Measurements from ENCODE around the gene USP3.

DNA sequence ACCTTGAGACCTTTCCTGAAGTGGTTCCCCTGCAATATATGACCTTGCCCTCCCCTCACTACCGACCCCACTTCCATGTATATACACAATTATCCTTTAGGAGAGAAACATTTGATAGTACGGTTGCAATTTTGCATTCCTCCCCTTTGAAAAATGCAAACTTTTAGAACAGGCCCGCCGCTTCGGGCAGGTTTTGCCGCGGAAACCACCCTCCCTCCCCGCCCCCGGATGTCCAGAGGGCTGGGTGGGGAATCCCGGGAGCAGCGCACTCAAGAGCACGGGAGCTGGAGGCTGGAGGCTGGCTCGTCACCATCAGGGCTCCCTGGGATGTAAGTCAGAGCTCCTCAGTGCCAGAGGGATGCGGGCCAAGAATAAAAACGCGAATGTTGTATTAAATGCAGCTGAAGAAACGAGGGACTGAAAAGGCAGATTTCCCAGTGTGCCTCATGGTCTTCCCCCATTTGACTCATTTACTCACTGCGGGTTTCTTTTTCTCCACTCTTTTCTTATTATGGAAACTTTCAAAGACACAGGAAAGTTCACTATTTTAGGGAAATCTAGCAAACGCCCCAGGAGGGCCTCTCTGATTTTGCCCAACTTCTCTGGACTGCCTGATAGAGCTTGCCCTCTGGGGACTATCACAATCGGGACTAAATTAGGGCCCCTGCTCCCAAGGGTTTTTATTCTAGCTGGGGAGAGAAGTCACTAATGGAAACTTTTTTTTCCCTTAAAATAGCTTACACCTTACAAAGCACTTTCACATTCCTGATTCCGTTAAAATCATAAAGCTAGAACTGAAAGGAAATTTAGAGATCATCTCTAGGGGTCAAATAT is 2.9 kb upstream of the USP3 start:
- TF ChIP-seq, protein P1, sequence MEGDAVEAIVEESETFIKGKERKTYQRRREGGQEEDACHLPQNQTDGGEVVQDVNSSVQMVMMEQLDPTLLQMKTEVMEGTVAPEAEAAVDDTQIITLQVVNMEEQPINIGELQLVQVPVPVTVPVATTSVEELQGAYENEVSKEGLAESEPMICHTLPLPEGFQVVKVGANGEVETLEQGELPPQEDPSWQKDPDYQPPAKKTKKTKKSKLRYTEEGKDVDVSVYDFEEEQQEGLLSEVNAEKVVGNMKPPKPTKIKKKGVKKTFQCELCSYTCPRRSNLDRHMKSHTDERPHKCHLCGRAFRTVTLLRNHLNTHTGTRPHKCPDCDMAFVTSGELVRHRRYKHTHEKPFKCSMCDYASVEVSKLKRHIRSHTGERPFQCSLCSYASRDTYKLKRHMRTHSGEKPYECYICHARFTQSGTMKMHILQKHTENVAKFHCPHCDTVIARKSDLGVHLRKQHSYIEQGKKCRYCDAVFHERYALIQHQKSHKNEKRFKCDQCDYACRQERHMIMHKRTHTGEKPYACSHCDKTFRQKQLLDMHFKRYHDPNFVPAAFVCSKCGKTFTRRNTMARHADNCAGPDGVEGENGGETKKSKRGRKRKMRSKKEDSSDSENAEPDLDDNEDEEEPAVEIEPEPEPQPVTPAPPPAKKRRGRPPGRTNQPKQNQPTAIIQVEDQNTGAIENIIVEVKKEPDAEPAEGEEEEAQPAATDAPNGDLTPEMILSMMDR (IDR thresholded peaks at IDR 0.05) = no peak
- no peak for TF ChIP-seq POLR2A (IDR thresholded peaks at IDR 0.05)

Measured in testis (tissue), 2 donors.